ENCODE results near the gene ZSWIM1. TPM values are rescaled to one million over a fixed set of nuclear protein-coding genes. Genes with fewer than 3 reads are reported as not detected.

The ZSWIM1 gene
- total RNA-seq, 1 experiment from 2014 or later: 17.4 TPM

- TF ChIP-seq SP1 (CRISPR knock-in tag; conservative IDR thresholded peaks at IDR 0.05) (no peak), HMGA2 (CRISPR knock-in tag; IDR thresholded peaks at IDR 0.05) (no peak), ZBTB21 (CRISPR knock-in tag; IDR thresholded peaks at IDR 0.05; ENCODE audit: borderline replicate concordance) (no peak), ZNF671 (CRISPR knock-in tag; IDR thresholded peaks at IDR 0.05) (no peak), SMAD4 (CRISPR knock-in tag; IDR thresholded peaks at IDR 0.05) (no peak), MYBL2 (CRISPR knock-in tag; IDR thresholded peaks at IDR 0.05) (no peak), ZNF423 (CRISPR knock-in tag; IDR thresholded peaks at IDR 0.05) (no peak), PRDM15 (CRISPR knock-in tag; IDR thresholded peaks at IDR 0.05) (no peak)
- TF ChIP-seq, protein P1, sequence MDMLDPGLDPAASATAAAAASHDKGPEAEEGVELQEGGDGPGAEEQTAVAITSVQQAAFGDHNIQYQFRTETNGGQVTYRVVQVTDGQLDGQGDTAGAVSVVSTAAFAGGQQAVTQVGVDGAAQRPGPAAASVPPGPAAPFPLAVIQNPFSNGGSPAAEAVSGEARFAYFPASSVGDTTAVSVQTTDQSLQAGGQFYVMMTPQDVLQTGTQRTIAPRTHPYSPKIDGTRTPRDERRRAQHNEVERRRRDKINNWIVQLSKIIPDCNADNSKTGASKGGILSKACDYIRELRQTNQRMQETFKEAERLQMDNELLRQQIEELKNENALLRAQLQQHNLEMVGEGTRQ (CRISPR knock-in tag; IDR thresholded peaks at IDR 0.05): no peak
Measured at GRCh38 chr20:45917790-45918141, 36.7 kb downstream of the ZSWIM1 start (continued).

DNA sequence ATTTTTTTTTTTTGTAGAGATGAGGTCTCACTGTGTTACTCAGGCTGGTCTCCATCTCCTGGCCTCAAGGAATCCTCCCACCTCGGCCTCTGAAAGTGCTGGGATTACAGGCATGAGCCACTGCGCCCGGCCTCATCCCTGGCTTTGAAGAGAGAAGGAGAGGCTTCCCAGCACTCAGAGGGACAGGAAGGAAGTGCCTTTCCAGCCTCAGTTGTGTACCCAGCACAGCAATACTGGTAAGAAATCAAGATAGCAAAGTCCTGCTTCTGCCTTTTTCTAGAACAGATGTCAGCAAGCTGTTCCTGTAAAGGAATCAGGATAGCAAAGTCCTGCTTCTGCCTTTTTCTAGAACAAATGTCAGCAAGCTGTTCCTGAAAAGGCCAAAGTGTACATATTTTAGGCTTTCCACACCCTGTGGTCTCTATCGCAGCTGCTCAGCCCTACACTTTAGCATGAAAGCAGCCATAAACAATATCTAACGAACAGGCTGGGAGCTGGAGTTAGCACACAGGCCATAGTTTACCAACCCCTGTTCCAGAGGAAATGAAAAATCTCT lies 37.2 kb downstream of the ZSWIM1 start:
- H3K36me3 Mint-ChIP-seq: no peaks in the 10 kb centered on the region
- no peaks in the 10 kb centered on the region for H3K9me3 Mint-ChIP-seq
- POLR2A ChIA-PET: no interaction called here
- peaks cover 7% of the 10 kb centered on the region; the same call in 1 of the 2 replicates for H3K4me1 Mint-ChIP-seq
- DNase-seq (ENCODE audit: low spot score): no peak
- H3K4me3 Mint-ChIP-seq: no peak overlapping the region
- H3K27ac Mint-ChIP-seq: no peak overlapping the region
- no peak for ATAC-seq
- CTCF ChIA-PET: interaction anchor here (0.8 kb wide), 1 partner anchor 52 kb away, joined by 3 read pairs; no protein-coding TSS in a partner anchor
- 0 out of 2 replicates have a peak, but pooled peaks cover 3% of the 10 kb centered on the region for H3K27me3 Mint-ChIP-seq (ENCODE audit: low read depth)
- TF ChIP-seq, protein P2, sequence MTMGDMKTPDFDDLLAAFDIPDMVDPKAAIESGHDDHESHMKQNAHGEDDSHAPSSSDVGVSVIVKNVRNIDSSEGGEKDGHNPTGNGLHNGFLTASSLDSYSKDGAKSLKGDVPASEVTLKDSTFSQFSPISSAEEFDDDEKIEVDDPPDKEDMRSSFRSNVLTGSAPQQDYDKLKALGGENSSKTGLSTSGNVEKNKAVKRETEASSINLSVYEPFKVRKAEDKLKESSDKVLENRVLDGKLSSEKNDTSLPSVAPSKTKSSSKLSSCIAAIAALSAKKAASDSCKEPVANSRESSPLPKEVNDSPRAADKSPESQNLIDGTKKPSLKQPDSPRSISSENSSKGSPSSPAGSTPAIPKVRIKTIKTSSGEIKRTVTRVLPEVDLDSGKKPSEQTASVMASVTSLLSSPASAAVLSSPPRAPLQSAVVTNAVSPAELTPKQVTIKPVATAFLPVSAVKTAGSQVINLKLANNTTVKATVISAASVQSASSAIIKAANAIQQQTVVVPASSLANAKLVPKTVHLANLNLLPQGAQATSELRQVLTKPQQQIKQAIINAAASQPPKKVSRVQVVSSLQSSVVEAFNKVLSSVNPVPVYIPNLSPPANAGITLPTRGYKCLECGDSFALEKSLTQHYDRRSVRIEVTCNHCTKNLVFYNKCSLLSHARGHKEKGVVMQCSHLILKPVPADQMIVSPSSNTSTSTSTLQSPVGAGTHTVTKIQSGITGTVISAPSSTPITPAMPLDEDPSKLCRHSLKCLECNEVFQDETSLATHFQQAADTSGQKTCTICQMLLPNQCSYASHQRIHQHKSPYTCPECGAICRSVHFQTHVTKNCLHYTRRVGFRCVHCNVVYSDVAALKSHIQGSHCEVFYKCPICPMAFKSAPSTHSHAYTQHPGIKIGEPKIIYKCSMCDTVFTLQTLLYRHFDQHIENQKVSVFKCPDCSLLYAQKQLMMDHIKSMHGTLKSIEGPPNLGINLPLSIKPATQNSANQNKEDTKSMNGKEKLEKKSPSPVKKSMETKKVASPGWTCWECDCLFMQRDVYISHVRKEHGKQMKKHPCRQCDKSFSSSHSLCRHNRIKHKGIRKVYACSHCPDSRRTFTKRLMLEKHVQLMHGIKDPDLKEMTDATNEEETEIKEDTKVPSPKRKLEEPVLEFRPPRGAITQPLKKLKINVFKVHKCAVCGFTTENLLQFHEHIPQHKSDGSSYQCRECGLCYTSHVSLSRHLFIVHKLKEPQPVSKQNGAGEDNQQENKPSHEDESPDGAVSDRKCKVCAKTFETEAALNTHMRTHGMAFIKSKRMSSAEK (CRISPR knock-in tag; IDR thresholded peaks at IDR 0.05; ENCODE audit: borderline replicate concordance): no peak
- TF ChIP-seq TEAD1 (CRISPR knock-in tag; IDR thresholded peaks at IDR 0.05) (no peak), OVOL2 (CRISPR knock-in tag; IDR thresholded peaks at IDR 0.05; ENCODE audit: borderline replicate concordance) (no peak), FOXP4 (CRISPR knock-in tag; IDR thresholded peaks at IDR 0.05) (no peak), SMAD3 (CRISPR knock-in tag; IDR thresholded peaks at IDR 0.05; ENCODE audit: borderline replicate concordance) (no peak), CREM (CRISPR knock-in tag; IDR thresholded peaks at IDR 0.05) (no peak), FOXJ3 (CRISPR knock-in tag; IDR thresholded peaks at IDR 0.05; ENCODE audit: borderline replicate concordance) (no peak), NFATC4 (CRISPR knock-in tag; IDR thresholded peaks at IDR 0.05) (no peak), CREB1 (CRISPR knock-in tag; IDR thresholded peaks at IDR 0.05) (no peak), NFE2L1 (CRISPR knock-in tag; IDR thresholded peaks at IDR 0.05) (no peak), KAT7 (CRISPR knock-in tag; IDR thresholded peaks at IDR 0.05; ENCODE audit: borderline replicate concordance) (no peak)
- TF ChIP-seq, protein P3, sequence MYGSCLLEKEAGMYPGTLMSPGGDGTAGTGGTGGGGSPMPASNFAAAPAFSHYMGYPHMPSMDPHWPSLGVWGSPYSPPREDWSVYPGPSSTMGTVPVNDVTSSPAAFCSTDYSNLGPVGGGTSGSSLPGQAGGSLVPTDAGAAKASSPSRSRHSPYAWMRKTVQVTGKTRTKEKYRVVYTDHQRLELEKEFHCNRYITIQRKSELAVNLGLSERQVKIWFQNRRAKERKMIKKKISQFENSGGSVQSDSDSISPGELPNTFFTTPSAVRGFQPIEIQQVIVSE (CRISPR knock-in tag; IDR thresholded peaks at IDR 0.05; ENCODE audit: borderline replicate concordance): no peak
- TF ChIP-seq, protein P4, sequence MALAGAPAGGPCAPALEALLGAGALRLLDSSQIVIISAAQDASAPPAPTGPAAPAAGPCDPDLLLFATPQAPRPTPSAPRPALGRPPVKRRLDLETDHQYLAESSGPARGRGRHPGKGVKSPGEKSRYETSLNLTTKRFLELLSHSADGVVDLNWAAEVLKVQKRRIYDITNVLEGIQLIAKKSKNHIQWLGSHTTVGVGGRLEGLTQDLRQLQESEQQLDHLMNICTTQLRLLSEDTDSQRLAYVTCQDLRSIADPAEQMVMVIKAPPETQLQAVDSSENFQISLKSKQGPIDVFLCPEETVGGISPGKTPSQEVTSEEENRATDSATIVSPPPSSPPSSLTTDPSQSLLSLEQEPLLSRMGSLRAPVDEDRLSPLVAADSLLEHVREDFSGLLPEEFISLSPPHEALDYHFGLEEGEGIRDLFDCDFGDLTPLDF (CRISPR knock-in tag; IDR thresholded peaks at IDR 0.05): no peak

Data from WTC11 (cell line).